HL-60 (cell line): Measurements from ENCODE around the gene RPN1.

ENCODE experiments used
- DNase-seq, 2 experiments: peaks; one replicate each; pipeline ENCODE4 v3.0.0-alpha.2; 2010 to 2020; ENCODE audit warnings: low read depth in 1 of 2, low spot score in 1 of 2
- H3K27ac ChIP-seq: fragments of 250-450 bp; sonication (Bioruptor Pico); replicated peaks from 2 replicates; pipeline ENCODE4 v1.5.1; 2020; ENCODE audit warnings: mild to moderate bottlenecking, moderate library complexity
- H3K27me3 ChIP-seq: fragments of 250-450 bp; sonication (Bioruptor Pico); 2 replicates; pipeline ENCODE4 v1.5.1; 2021; ENCODE audit warnings: mild to moderate bottlenecking, moderate library complexity; ENCODE audit not compliant: insufficient read depth, poor library complexity, severe bottlenecking
- H3K4me3 ChIP-seq: replicated peaks from 2 replicates; pipeline ENCODE4 v1.5.1; 2011; ENCODE audit warnings: mild to moderate bottlenecking, control low read depth, low read length; ENCODE audit not compliant: insufficient read depth
- CTCF ChIP-seq: IDR thresholded peaks from one replicate; pipeline ENCODE4 v1.5.1; 2011; ENCODE audit warnings: low read length, control low read depth, inconsistent platforms; ENCODE audit not compliant: insufficient read depth
- GABPA ChIP-seq: IDR thresholded peaks from 2 replicates; pipeline ENCODE4 v1.6.1; 2012; ENCODE audit warnings: low read depth
- POLR2AphosphoS5 ChIP-seq: IDR thresholded peaks from 2 replicates; pipeline ENCODE4 v1.6.1; 2012; ENCODE audit warnings: low read depth
- REST ChIP-seq: IDR thresholded peaks from 2 replicates; pipeline ENCODE4 v1.6.1; 2012; ENCODE audit warnings: low read depth; ENCODE audit not compliant: insufficient replicate concordance
- SPI1 ChIP-seq: IDR thresholded peaks from 2 replicates; pipeline ENCODE4 v1.6.1; 2012; ENCODE audit warnings: low read depth, mild to moderate bottlenecking, borderline replicate concordance

Gene RPN1

GRCh38 chr3:128572013-128572412, 78.6 kb downstream of the RPN1 start:
- TF ChIP-seq SPI1 (no peak), GABPA (no peak), REST (no peak), POLR2AphosphoS5 (no peak), CTCF (no peak)
- Histone ChIP-seq H3K27me3 (no peaks in the 10 kb centered on the region), H3K27ac (no peak overlapping the region), H3K4me3 (no peak overlapping the region)
- DNase-seq = no peak
